Endothelial cell (in vitro differentiated cells): ENCODE data around the gene VSIG4. TPM values are rescaled to one million over a fixed set of nuclear protein-coding genes. Genes with fewer than 3 reads are reported as not detected.
"Not testable (repeated sequence)": the region's sequence is repeated elsewhere in the genome, so short reads cannot be mapped to it uniquely, and the experiment has no call there.

Experiments used
- DNase-seq: peaks from one replicate; pipeline ENCODE4 v3.0.0; 2021; ENCODE audit warnings: low spot score
- H3K27ac Mint-ChIP-seq: one replicate; pipeline ENCODE4 v1.8.0; 2021; ENCODE audit warnings: mixed read lengths, inconsistent platforms; ENCODE audit not compliant: unreplicated experiment
- H3K27me3 Mint-ChIP-seq: one replicate; pipeline ENCODE4 v1.8.0; 2021; ENCODE audit warnings: mild to moderate bottlenecking, moderate library complexity, mixed read lengths, inconsistent platforms; ENCODE audit not compliant: unreplicated experiment
- H3K36me3 Mint-ChIP-seq: one replicate; pipeline ENCODE4 v1.8.0; 2021; ENCODE audit warnings: mild to moderate bottlenecking, low read depth, mixed read lengths, inconsistent platforms; ENCODE audit not compliant: unreplicated experiment
- H3K4me1 Mint-ChIP-seq: one replicate; pipeline ENCODE4 v1.8.0; 2021; ENCODE audit warnings: mild to moderate bottlenecking, mixed read lengths, inconsistent platforms; ENCODE audit not compliant: unreplicated experiment
- H3K4me3 Mint-ChIP-seq: one replicate; pipeline ENCODE4 v1.8.0; 2021; ENCODE audit warnings: mild to moderate bottlenecking, mixed read lengths, inconsistent platforms; ENCODE audit not compliant: unreplicated experiment
- H3K9me3 Mint-ChIP-seq: one replicate; pipeline ENCODE4 v1.8.0; 2021; ENCODE audit warnings: mixed read lengths, inconsistent platforms; ENCODE audit not compliant: unreplicated experiment
- CTCF ChIP-seq: fragments of 200-600 bp; sonication (generic); IDR thresholded peaks from one replicate; pipeline ENCODE4 v1.5.0; 2021; ENCODE audit warnings: antibody characterized with exemption; ENCODE audit not compliant: unreplicated experiment
- total RNA-seq: library from RNA; stranded (reverse); fragmentation: NEBNext Ultra II Directional; extraction: Animal tissue kit (Norgen Biotek cat#: 25700); gene quantifications from one replicate; pipeline ENCODE4 v1.2.1, GENCODE V29; 2021; ENCODE audit not compliant: unreplicated experiment

The VSIG4 gene
- total RNA-seq, 1 donor from 2014 or later: not detected

GRCh38 chrX:66064261-66064660 lies 24.4 kb upstream of the VSIG4 start:
- no peak overlapping the region for H3K27ac Mint-ChIP-seq
- no peak for DNase-seq
- TF ChIP-seq CTCF: no peak
- H3K4me3 Mint-ChIP-seq: no peak overlapping the region
- no peaks in the 10 kb centered on the region for H3K36me3 Mint-ChIP-seq
- no peaks in the 10 kb centered on the region for H3K4me1 Mint-ChIP-seq
- H3K27me3 Mint-ChIP-seq: no peaks in the 10 kb centered on the region
- no peaks in the 10 kb centered on the region for H3K9me3 Mint-ChIP-seq

- H3K27ac Mint-ChIP-seq, H3K4me3 Mint-ChIP-seq, H3K9me3 Mint-ChIP-seq, H3K4me1 Mint-ChIP-seq, H3K27me3 Mint-ChIP-seq, H3K36me3 Mint-ChIP-seq, DNase-seq: not testable (repeated sequence)
Measured at GRCh38 chrX:66057019-66057418, 17.1 kb upstream of the VSIG4 start.

- no peak for DNase-seq
- Mint-ChIP-seq H3K4me3 (no peak overlapping the region), H3K27ac (no peak overlapping the region), H3K36me3 (no peaks in the 10 kb centered on the region), H3K4me1 (no peaks in the 10 kb centered on the region), H3K27me3 (no peaks in the 10 kb centered on the region), H3K9me3 (no peaks in the 10 kb centered on the region)
- TF ChIP-seq CTCF: no peak
Measured at GRCh38 chrX:66054978-66055377, 15.1 kb upstream of the VSIG4 start.

GRCh38 chrX:66053414-66053813 lies 13.5 kb upstream of the VSIG4 start:
- Mint-ChIP-seq H3K36me3 (no peaks in the 10 kb centered on the region), H3K9me3 (no peaks in the 10 kb centered on the region), H3K27ac (no peak overlapping the region), H3K4me1 (no peaks in the 10 kb centered on the region), H3K27me3 (no peaks in the 10 kb centered on the region), H3K4me3 (no peak overlapping the region)
- TF ChIP-seq CTCF: no peak
- DNase-seq: no peak

GRCh38 chrX:66051980-66052379 lies 12.1 kb upstream of the VSIG4 start:
- Mint-ChIP-seq H3K4me3 (no peak overlapping the region), H3K36me3 (no peaks in the 10 kb centered on the region), H3K27ac (no peak overlapping the region), H3K9me3 (no peaks in the 10 kb centered on the region), H3K27me3 (no peaks in the 10 kb centered on the region), H3K4me1 (no peaks in the 10 kb centered on the region)
- TF ChIP-seq CTCF: no peak
- no peak for DNase-seq

- H3K4me1 Mint-ChIP-seq: no peaks in the 10 kb centered on the region
- H3K27me3 Mint-ChIP-seq: no peaks in the 10 kb centered on the region
- no peak for TF ChIP-seq CTCF
- no peaks in the 10 kb centered on the region for H3K36me3 Mint-ChIP-seq
- H3K4me3 Mint-ChIP-seq: no peak overlapping the region
- no peaks in the 10 kb centered on the region for H3K9me3 Mint-ChIP-seq
- no peak overlapping the region for H3K27ac Mint-ChIP-seq
- no peak for DNase-seq
Measured at GRCh38 chrX:66050140-66050569, 10.3 kb upstream of the VSIG4 start.
